ENCODE data around the gene CDC6.

DNA sequence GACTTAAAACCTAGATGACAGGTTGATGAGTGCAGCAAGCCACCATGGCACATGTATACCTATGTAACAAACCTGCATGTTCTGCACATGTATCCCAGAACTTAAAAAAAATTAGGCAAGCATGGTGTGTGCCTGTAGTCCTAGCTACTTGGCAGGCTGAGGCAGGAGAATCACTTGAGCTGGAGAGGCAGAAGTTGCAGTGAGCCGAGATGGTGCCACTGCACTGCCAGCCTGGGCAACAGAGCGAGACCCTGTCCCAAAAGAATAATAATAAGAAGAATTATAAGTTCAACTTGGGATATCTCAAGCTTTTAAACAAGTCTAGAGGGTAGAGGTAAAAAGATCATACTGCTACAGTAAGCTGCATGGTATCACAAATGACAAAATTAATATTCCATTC is 9.8 kb downstream of the CDC6 start:
- TF ChIP-seq CTCF (IDR thresholded peaks at IDR 0.05) = no peak
- no peak for TF ChIP-seq EZH2 (IDR thresholded peaks at IDR 0.05; ENCODE audit: borderline replicate concordance, insufficient read depth, low read depth, low read length, poor library complexity, severe bottlenecking)

Data from B cell (primary cell).